Skeletal muscle tissue (tissue), 4 donors: ENCODE measurements around the gene GSTO1. TPM values are rescaled to one million over a fixed set of nuclear protein-coding genes. Genes with fewer than 3 reads are reported as not detected.

Source experiments
- H3K27ac ChIP-seq: one replicate; pipeline ENCODE4 v1.7.0; 2013; ENCODE audit warnings: mild to moderate bottlenecking, low read depth, low read length, inconsistent platforms
- H3K27me3 ChIP-seq, 3 donors: one replicate each; pipeline ENCODE4 v1.7.0; 2013; ENCODE audit warnings: low read length in 3 of 3; ENCODE audit not compliant: control insufficient read depth in 3 of 3, insufficient read depth in 3 of 3
- H3K36me3 ChIP-seq, 3 donors: one replicate each; pipeline ENCODE4 v1.7.0; 2013; ENCODE audit warnings: low read length in 3 of 3; ENCODE audit not compliant: control insufficient read depth in 3 of 3, insufficient read depth in 3 of 3
- H3K4me1 ChIP-seq, 3 donors: one replicate each; pipeline ENCODE4 v1.7.0; 2013; ENCODE audit warnings: low read length in 3 of 3, mild to moderate bottlenecking in 3 of 3; ENCODE audit not compliant: control insufficient read depth in 3 of 3, insufficient read depth in 3 of 3
- H3K4me3 ChIP-seq, 3 donors: one replicate each; pipeline ENCODE4 v1.7.0; 2013; ENCODE audit warnings: low read length in 3 of 3
- H3K9ac ChIP-seq, 3 donors: one replicate each; pipeline ENCODE4 v1.7.0; 2013; ENCODE audit warnings: low read length in 3 of 3, mild to moderate bottlenecking in 3 of 3, moderate library complexity in 2 of 3, low read depth in 1 of 3
- H3K9me3 ChIP-seq, 3 donors: one replicate each; pipeline ENCODE4 v1.7.0; 2013; ENCODE audit warnings: low read length in 3 of 3; ENCODE audit not compliant: control insufficient read depth in 3 of 3
- total RNA-seq: library from RNA; depleted of rRNA; stranded (reverse); fragments of >200 nt; gene quantifications from one replicate; pipeline ENCODE4 v1.2.3, GENCODE V29; 2014
- donor health status: Osteomylitis.

The GSTO1 gene
- total RNA-seq, 1 donor from 2014 or later, result 53.2 TPM

DNA sequence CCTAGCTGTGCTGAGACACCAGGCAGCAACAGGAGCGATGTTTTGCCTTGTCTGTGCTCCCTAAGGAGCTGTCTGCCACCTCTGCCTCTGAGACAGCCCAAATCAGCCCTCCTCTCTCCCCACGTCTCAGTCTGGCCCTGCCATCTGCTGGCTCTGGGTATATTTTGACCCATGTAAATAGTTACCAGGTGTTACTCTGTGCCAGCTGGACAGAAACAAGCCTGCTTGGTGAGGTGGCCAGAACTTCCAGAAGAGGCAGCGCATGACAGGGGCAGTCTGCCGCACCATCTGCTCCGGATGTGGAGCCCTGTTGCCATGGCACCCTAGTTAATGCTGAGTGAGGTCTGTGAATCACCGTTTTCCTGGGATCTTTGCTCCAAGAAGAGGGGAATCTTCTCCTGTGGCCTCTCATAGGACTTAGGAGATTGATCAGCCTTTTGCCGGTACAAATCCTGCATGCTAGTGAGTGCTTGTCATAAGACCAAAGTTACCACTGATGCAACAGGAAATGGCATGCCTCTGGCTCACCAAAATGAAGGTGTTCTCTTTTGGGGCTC is 46.1 kb downstream of the GSTO1 start:
- Histone ChIP-seq H3K4me1 (peaks cover 29 to 42% (median 40%) of the 10 kb centered on the region in 3 donors), H3K9me3 (no peaks in the 10 kb centered on the region), H3K4me3 (peak overlapping the region; percentile 1 to 58 (median 48)), H3K36me3 (no peaks in the 10 kb centered on the region), H3K9ac (peak overlapping the region in 2 of 3 donors; percentile 63 to 68), H3K27me3 (no peaks in the 10 kb centered on the region), H3K27ac (peak overlapping the region; percentile 85)

DNA sequence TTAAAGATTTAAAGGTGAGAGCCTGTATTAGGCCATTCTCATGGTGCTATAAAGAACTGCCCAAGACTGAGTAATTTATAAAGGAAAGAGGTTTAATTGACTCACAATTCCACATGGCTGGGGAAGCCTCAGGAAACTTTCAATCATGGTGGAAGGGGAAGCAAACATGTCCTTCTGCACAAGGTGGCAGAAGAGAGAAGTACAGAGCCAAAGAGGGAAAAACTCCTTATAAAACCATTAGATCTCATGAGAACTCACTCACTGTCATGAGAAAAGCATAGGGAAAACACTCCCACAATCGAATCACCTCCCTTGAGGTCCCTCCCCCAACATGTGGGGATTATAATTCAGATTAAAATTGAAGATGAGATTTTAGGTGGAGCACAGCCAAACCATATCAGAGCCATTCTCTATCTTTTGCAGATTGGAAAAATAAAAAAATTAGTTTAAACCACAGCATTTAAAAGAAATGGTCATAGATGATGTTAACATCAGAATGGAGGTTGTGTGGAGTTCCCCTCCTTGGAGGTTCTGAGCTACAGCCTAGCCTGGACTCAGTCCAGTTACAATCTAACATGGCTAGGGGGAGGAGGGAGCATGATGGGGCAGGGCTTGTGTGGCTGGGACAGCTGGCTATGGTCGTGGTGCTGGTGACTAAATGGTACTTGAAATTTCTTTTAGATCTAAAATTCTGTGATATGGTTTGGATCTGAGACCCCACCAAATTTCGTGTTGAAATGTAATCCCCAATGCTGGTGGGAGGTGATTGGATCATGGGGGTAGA is 47.4 kb downstream of the GSTO1 start:
- Histone ChIP-seq H3K27ac (no peak overlapping the region), H3K36me3 (no peaks in the 10 kb centered on the region), H3K4me3 (no peak overlapping the region), H3K4me1 (peaks cover 35 to 54% (median 53%) of the 10 kb centered on the region in 3 donors), H3K27me3 (no peaks in the 10 kb centered on the region), H3K9ac (no peak overlapping the region), H3K9me3 (no peaks in the 10 kb centered on the region)

DNA sequence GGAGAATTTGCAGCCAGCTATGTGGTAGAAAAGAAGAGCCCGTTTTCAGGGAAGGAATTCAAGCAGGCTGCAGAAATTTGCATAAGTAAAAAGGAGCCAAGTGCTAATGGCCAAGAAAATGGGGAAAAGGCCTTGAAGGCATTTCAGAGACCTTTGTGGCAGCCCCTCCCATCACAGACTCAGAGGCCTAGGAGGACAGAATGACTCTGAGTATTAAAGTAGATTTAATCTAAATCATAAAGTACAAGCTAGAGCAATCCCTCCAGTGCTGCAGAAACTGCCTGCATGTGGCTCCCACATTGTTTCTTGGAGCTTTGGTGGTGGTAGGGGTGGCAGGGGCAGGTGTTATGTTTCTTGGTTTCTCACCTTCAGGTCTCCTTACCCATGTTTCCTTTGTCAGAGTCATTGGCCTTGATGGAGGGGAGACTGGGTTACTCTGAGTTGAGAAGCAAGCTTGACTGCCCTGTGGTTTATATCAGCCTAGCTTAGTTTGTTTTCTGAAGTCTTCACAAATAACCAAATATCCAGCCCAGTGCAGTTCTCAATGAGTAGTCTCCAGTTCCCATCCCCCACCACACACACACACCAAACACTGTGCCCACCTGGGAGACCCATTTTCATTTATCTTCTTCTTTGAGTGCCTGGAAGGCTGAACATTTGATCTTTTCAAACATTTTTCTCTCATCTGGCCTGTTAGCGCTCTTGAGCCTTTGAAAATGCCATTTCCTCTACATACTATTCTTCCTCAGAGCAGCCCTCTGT is 49.1 kb downstream of the GSTO1 start:
- Histone ChIP-seq H3K27me3 (no peaks in the 10 kb centered on the region), H3K4me3 (no peak overlapping the region), H3K36me3 (no peaks in the 10 kb centered on the region), H3K4me1 (peaks cover 35 to 63% (median 62%) of the 10 kb centered on the region in 3 donors), H3K9ac (no peak overlapping the region), H3K27ac (no peak overlapping the region), H3K9me3 (no peaks in the 10 kb centered on the region)

DNA sequence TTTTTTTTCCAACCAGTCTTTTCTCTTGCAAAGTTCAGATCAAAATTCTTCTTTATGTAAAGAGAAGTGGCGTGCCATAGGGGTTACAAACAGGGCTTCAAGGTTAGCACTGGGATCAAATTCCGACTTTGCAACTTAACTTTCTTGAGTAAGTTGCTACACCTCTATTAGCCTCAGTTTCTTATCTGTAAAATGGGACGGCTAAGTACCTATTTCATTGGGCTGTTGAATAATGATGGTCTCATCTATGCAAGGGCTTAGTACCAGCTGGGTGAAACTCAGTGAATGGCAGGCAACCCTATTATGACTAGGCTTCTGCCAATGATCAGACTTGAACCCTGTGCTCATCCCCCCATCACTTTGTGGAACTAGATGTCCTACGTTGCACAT is 49.7 kb downstream of the GSTO1 start:
- no peaks in the 10 kb centered on the region for H3K9me3 ChIP-seq
- no peaks in the 10 kb centered on the region for H3K27me3 ChIP-seq
- H3K36me3 ChIP-seq, result no peaks in the 10 kb centered on the region
- peak overlapping the region in 1 of 3 donors; percentile 27 for H3K4me3 ChIP-seq
- H3K9ac ChIP-seq, result no peak overlapping the region
- H3K4me1 ChIP-seq, result peaks cover 31 to 63% (median 63%) of the 10 kb centered on the region in 3 donors
- H3K27ac ChIP-seq, result no peak overlapping the region

DNA sequence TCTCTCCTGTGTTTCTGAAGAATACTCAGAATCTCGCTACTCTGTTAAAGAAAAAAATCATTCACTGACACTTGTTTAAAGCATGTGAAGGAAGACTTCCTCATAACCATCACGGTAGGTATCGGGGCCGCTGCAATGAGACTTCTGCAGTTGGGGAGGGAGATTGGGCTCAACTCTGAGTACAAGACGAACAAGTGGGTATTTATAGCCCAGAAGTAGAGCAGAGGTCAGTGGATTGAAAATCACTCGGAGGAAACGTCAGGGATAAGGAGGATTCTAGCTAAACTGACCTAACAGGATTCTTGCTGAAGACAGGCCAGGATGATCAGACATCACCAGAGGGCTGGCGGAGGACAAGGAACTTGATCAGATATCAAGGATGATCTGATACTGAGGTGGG is 50.2 kb downstream of the GSTO1 start:
- Histone ChIP-seq H3K27me3 (no peaks in the 10 kb centered on the region), H3K4me3 (peak overlapping the region in 2 of 3 donors; percentile 25 to 27), H3K9ac (peak overlapping the region; percentile 3 to 61 (median 11)), H3K36me3 (no peaks in the 10 kb centered on the region), H3K4me1 (peaks cover 34 to 65% (median 62%) of the 10 kb centered on the region in 3 donors), H3K27ac (peak overlapping the region; percentile 59), H3K9me3 (no peaks in the 10 kb centered on the region)

DNA sequence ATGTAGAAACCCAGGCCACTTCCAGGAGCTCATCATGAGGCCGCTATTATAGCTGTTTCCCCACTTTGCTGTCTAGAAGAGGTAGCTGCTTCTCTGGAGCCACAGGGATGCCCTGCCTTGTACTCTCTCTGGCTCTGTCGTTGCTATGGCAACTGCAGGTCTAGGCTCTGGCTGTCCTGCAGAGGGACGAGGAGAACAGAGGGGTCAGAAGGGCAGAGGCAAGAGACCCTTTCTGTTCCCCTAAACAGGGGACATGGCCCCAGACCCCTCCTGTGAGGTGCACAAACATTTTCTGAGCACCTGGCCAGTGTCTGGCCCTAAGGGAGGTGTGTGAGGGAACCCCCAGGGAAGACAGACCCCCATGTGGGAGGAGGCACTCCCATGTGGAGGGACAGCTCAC is 52.2 kb downstream of the GSTO1 start:
- H3K4me3 ChIP-seq, result peak overlapping the region in 1 of 3 donors; percentile 17
- H3K27me3 ChIP-seq, result no peaks in the 10 kb centered on the region
- H3K36me3 ChIP-seq, result no peaks in the 10 kb centered on the region
- no peak overlapping the region for H3K27ac ChIP-seq
- no peaks in the 10 kb centered on the region for H3K9me3 ChIP-seq
- no peak overlapping the region for H3K9ac ChIP-seq
- peaks cover 33 to 64% (median 61%) of the 10 kb centered on the region in 3 donors for H3K4me1 ChIP-seq

DNA sequence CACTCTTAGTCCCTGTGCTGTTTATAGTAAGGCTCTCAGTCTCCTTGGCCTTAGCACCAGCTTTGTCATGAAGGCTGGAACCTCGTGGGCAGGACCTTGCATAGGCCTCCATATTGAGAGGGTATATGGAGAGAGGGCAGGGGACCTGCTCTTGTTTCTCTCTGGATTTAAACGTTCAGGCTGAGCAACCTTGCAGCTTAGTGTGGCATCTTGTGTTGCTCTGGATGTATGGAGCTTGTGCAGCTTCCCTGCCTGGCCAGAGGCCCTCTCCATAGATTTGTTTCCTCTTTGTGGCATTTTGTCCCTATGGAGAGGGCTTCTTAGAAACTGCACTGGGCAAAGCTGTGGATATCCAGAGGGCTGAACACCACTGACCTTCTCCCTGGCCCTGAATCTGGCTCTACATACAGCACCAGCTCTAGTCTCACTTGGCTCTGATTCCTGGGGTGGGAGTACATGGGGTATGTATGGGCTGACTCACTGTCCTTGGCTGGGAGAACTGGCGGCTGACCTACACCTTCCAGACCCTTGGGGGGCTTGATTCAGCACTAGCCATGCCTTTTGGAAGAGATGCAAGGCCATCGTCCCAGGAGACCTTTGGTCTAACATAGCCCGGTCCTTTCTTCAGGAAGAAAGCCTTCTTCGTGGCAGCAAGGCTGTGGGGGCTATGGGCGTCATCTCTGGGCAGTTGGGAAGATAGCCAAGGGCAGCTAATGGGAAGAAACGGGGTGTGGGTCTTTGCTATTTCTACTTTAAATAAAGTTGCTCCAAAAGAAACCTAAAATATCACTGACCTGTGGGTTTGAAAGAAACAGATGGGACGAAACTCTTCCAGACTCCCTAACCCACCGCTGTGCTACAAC is 53.1 kb downstream of the GSTO1 start:
- H3K27ac ChIP-seq, result no peak overlapping the region
- H3K4me3 ChIP-seq, result no peak overlapping the region
- peaks cover 33 to 64% (median 61%) of the 10 kb centered on the region in 3 donors for H3K4me1 ChIP-seq
- no peaks in the 10 kb centered on the region for H3K27me3 ChIP-seq
- H3K9me3 ChIP-seq, result no peaks in the 10 kb centered on the region
- peaks cover 0 to 2% (median 1%) of the 10 kb centered on the region in 3 donors for H3K36me3 ChIP-seq
- no peak overlapping the region for H3K9ac ChIP-seq

DNA sequence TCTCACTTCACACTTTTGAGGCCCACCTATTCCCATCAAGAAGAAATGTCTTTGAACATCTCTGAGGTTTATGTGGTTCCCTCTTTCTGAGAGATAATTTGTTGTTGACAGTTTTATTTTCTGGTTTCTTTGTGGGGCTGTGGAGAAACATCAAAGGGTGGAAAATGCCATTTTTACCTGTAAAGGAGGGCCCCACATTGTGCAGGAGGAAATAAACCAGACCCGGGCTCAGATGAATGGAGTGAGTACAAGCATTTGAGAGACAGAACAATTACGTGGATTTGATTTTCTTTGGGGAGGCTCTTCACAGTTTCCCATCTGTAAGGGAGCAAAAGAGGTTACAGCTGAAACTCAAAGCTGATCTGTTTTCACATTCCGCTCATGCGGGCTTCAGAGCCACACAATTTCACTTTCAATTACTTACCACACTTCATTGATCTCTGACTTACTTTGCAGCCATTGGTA is 53.8 kb downstream of the GSTO1 start:
- Histone ChIP-seq H3K27me3 (no peaks in the 10 kb centered on the region), H3K4me3 (no peak overlapping the region), H3K27ac (no peak overlapping the region), H3K4me1 (peaks cover 33 to 64% (median 61%) of the 10 kb centered on the region in 3 donors), H3K36me3 (peaks cover 5 to 9% (median 8%) of the 10 kb centered on the region in 3 donors), H3K9ac (no peak overlapping the region), H3K9me3 (no peaks in the 10 kb centered on the region)
